CD4-positive, CD25-positive, alpha-beta regulatory T cell (primary cell): Measurements from ENCODE around the gene ZNF407. TPM values are rescaled to one million over a fixed set of nuclear protein-coding genes. Genes with fewer than 3 reads are reported as not detected.
A peak's percentile ranks its signal among the peaks of the same experiment; 100 is the strongest.

Experiments
- ATAC-seq, 2 donors: fragments of 150-1000 bp; cut with Tn5 transposase; one replicate each; pipeline ENCODE4 v1.10.0; 2021; ENCODE audit warnings: low read depth in 2 of 2, moderate number of reproducible peaks in 2 of 2, moderate library complexity in 1 of 2
- DNase-seq, 3 donors: peaks; one replicate each; pipeline versions ENCODE4 v3.0.0 to v3.0.0-alpha.2; 2012 to 2022; ENCODE audit warnings: mixed read lengths in 1 of 3
- H3K27ac ChIP-seq: one replicate; pipeline ENCODE4 v1.7.0; 2013; ENCODE audit warnings: mild to moderate bottlenecking, low read length; ENCODE audit not compliant: insufficient read depth, poor library complexity, severe bottlenecking
- H3K27me3 ChIP-seq: one replicate; pipeline ENCODE4 v1.7.0; 2013; ENCODE audit warnings: low read length; ENCODE audit not compliant: control insufficient read depth, insufficient read depth
- H3K36me3 ChIP-seq: one replicate; pipeline ENCODE4 v1.7.0; 2013; ENCODE audit warnings: mild to moderate bottlenecking, low read length, moderate library complexity; ENCODE audit not compliant: control insufficient read depth, insufficient read depth
- H3K4me1 ChIP-seq: 2 replicates; pipeline ENCODE4 v1.7.0; 2013; ENCODE audit warnings: mild to moderate bottlenecking, low read length; ENCODE audit not compliant: insufficient read depth, control insufficient read depth, poor library complexity, severe bottlenecking
- H3K4me3 ChIP-seq: one replicate; pipeline ENCODE4 v1.7.0; 2013; ENCODE audit warnings: low read depth, mild to moderate bottlenecking, low read length, moderate library complexity
- H3K9me3 ChIP-seq, 2 experiments: 1 replicate in 1 of 2; 2 replicates in 1 of 2; pipeline ENCODE4 v1.7.0; 2013; ENCODE audit warnings: low read length in 2 of 2, mild to moderate bottlenecking in 1 of 2, moderate library complexity in 1 of 2; ENCODE audit not compliant: control insufficient read depth in 2 of 2
- H3K27ac Mint-ChIP-seq, 3 donors: one replicate each; pipeline ENCODE4 v1.8.0; 2020 to 2022; ENCODE audit warnings: mild to moderate bottlenecking in 3 of 3, mixed read lengths in 3 of 3, moderate library complexity in 2 of 3
- H3K27me3 Mint-ChIP-seq: one replicate; pipeline ENCODE4 v1.8.0; 2022; ENCODE audit warnings: mild to moderate bottlenecking, mixed read lengths
- H3K36me3 Mint-ChIP-seq: one replicate; pipeline ENCODE4 v1.8.0; 2020; ENCODE audit warnings: mixed read lengths
- H3K4me1 Mint-ChIP-seq, 4 donors: one replicate each; pipeline ENCODE4 v1.8.0; 2020 to 2022; ENCODE audit warnings: mixed read lengths in 4 of 4, mild to moderate bottlenecking in 1 of 4
- H3K4me3 Mint-ChIP-seq, 4 donors: one replicate each; pipeline ENCODE4 v1.8.0; 2020 to 2022; ENCODE audit warnings: mild to moderate bottlenecking in 4 of 4, mixed read lengths in 4 of 4, moderate library complexity in 3 of 4
- H3K9me3 Mint-ChIP-seq, 7 donors: one replicate each; pipeline ENCODE4 v1.8.0; 2020 to 2022; ENCODE audit warnings: mixed read lengths in 7 of 7, mild to moderate bottlenecking in 3 of 7, moderate library complexity in 2 of 7
- polyA plus RNA-seq, 4 donors: library from polyadenylated mRNA; unstranded; fragments of 300-500 nt; fragmentation: Illumina TruSeq; gene quantifications; one replicate each; pipeline ENCODE4 v1.2.3, GENCODE V29; 2021
- total RNA-seq: library from RNA; stranded (reverse); gene quantifications from one replicate; pipeline ENCODE4 v1.2.3, GENCODE V29; 2022

ZNF407 gene
- total and polyA plus RNA-seq, 5 donors from 2014 or later = 2.0 to 34.0 (median 3.8) TPM

DNA sequence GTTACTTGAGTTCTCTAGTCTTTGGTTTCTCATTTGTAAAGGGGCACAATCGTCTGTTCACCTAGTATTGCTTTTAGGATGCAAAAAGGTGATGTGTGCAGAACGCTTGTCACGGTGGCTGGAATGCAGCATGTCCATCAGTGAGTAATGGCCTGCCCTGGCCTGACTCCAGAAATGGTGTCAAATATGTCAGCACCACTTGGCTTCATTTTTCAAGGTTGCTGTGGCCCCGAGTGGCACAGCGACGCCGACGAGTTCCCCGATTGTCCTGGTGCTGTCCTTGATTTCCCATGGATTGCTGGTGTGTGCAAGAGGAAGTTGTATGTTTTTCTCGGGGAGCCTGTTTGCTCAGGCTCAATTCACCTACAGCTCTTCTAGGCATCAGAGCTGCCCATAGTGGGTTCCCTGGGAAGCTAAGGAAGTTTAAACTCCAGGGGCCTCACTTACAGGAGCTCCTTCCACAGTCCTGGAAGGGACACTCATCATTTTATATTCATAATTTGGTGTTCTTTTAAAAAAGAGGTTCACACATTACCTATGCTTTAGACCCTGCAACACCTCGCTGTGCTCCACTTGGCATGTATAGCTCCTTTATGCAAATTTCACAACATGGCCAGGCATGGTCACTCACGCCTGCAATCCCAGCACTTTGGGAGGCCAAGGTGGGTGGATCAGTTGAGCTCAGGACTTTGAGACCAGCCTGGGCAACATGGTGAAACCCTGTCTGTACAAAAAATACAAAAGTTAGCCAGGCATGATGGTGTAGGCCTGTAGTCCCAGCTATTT is 25.6 kb upstream of the ZNF407 start:
- no peak for ATAC-seq
- Mint-ChIP-seq H3K4me1 (no peaks in the 10 kb centered on the region), H3K27ac (no peak overlapping the region), H3K36me3 (no peaks in the 10 kb centered on the region), H3K9me3 (peaks cover 0 to 4% (median 1%) of the 10 kb centered on the region in 7 donors), H3K27me3 (peaks cover 17% of the 10 kb centered on the region), H3K4me3 (no peak overlapping the region)
- no peak for DNase-seq
- Histone ChIP-seq H3K9me3 (no peaks in the 10 kb centered on the region), H3K4me1 (no peaks in the 10 kb centered on the region), H3K36me3 (no peaks in the 10 kb centered on the region), H3K27ac (no peak overlapping the region), H3K27me3 (no peaks in the 10 kb centered on the region), H3K4me3 (no peak overlapping the region)

DNA sequence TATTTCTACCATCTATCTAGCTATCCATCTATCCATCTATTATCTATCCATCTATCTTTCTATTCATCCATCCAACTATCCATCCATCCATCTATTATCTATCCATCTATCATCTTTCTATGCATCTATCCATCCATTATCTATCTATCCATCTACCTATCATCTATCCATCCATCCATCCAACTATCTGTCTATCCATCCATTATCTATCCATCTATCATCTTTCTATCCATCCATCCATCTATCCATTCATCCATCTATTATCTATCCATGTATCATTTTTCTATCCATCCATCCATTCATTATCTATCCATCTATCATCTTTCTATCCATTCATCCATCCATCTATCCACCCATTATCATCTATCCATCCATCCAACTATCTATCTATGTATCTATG is 24.6 kb upstream of the ZNF407 start:
- no peaks in the 10 kb centered on the region for H3K9me3 ChIP-seq
- H3K36me3 Mint-ChIP-seq = no peaks in the 10 kb centered on the region
- no peaks in the 10 kb centered on the region for H3K4me1 Mint-ChIP-seq
- H3K27me3 ChIP-seq = peaks cover under 1% of the 10 kb centered on the region
- no peak overlapping the region for H3K27ac ChIP-seq
- peaks cover 17% of the 10 kb centered on the region for H3K27me3 Mint-ChIP-seq
- no peaks in the 10 kb centered on the region for H3K4me1 ChIP-seq
- no peak for DNase-seq
- H3K4me3 ChIP-seq = no peak overlapping the region
- no peaks in the 10 kb centered on the region for H3K36me3 ChIP-seq
- no peak for ATAC-seq
- H3K27ac Mint-ChIP-seq = no peak overlapping the region
- no peak overlapping the region for H3K4me3 Mint-ChIP-seq
- H3K9me3 Mint-ChIP-seq = peaks cover 0 to 2% (median 0%) of the 10 kb centered on the region in 7 donors

- Mint-ChIP-seq H3K36me3 (no peaks in the 10 kb centered on the region), H3K27me3 (peaks cover 13% of the 10 kb centered on the region), H3K4me3 (no peak overlapping the region), H3K27ac (no peak overlapping the region), H3K4me1 (no peaks in the 10 kb centered on the region), H3K9me3 (peaks cover 0 to 2% (median 0%) of the 10 kb centered on the region in 7 donors)
- Histone ChIP-seq H3K27me3 (peaks cover 3% of the 10 kb centered on the region), H3K36me3 (no peaks in the 10 kb centered on the region), H3K4me3 (no peak overlapping the region), H3K4me1 (no peaks in the 10 kb centered on the region), H3K27ac (no peak overlapping the region), H3K9me3 (no peaks in the 10 kb centered on the region)
- DNase-seq = no peak
- no peak for ATAC-seq
These were observed 22.8 kb upstream of the ZNF407 start for GRCh38 chr18:74574916-74575315.

DNA sequence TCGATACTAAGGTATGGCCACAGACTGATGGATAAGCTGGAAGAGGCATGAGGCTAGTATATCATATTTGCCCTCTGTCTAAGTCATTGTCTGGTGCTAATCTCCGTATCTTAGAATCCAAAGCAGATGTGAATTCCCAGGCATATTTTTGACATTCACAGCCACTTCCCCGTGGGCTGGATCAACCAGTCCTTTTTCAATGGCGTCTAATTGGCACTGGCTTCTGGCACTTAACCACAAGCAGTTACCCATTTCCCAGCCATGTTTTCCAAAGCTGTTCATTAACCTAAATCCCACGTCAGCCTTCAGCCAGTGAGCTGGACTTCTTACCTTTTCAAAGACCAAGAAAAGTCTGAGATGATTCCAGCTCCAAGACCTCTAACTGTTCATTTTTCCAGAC is 20.7 kb upstream of the ZNF407 start:
- Mint-ChIP-seq H3K9me3 (peaks cover 0 to 2% (median 0%) of the 10 kb centered on the region in 7 donors), H3K36me3 (no peaks in the 10 kb centered on the region), H3K4me3 (no peak overlapping the region), H3K27ac (no peak overlapping the region), H3K27me3 (peaks cover 6% of the 10 kb centered on the region), H3K4me1 (no peaks in the 10 kb centered on the region)
- no peak overlapping the region for H3K4me3 ChIP-seq
- H3K36me3 ChIP-seq = no peaks in the 10 kb centered on the region
- no peak overlapping the region for H3K27ac ChIP-seq
- no peaks in the 10 kb centered on the region for H3K4me1 ChIP-seq
- peaks cover 11% of the 10 kb centered on the region for H3K27me3 ChIP-seq
- no peak for ATAC-seq
- DNase-seq = no peak
- H3K9me3 ChIP-seq = no peaks in the 10 kb centered on the region

DNA sequence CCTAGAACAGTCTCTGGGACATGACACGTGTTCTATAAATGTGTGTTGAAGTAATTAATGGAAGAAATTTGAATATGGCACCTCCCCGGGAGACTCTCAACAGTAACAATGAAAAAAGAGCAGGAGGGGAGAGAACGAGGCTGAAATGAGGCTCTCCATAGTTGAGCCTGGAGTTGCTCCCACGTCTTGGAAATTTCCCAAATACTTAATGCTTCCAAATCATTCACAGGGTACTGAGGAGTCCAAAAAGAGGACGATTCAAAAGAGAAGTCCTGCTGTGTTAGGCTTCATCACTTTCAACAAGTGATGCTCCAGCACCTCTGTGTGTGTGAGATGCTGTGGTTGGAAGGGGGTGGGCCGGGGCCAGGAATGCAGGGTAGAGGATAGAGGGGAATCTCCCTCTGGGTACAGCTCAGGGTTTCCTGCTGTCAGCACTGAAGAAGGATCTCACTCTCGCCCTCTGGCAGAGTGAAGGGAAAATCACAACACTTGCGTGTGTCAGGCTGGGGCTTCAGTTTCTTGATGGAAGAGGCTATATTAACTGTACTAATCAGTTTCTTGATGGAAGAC is 18.1 kb upstream of the ZNF407 start:
- no peaks in the 10 kb centered on the region for H3K4me1 ChIP-seq
- H3K9me3 ChIP-seq = no peaks in the 10 kb centered on the region
- no peaks in the 10 kb centered on the region for H3K36me3 Mint-ChIP-seq
- H3K4me3 Mint-ChIP-seq = no peak overlapping the region
- ATAC-seq = no peak
- DNase-seq = no peak
- H3K4me3 ChIP-seq = no peak overlapping the region
- peaks cover 9% of the 10 kb centered on the region for H3K27me3 Mint-ChIP-seq
- no peak overlapping the region for H3K27ac ChIP-seq
- peaks cover 0 to 2% (median 0%) of the 10 kb centered on the region in 7 donors for H3K9me3 Mint-ChIP-seq
- H3K27ac Mint-ChIP-seq = peak overlapping the region in 1 of 3 donors; percentile 79
- peaks cover 14% of the 10 kb centered on the region for H3K27me3 ChIP-seq
- H3K4me1 Mint-ChIP-seq = no peaks in the 10 kb centered on the region
- no peaks in the 10 kb centered on the region for H3K36me3 ChIP-seq

DNA sequence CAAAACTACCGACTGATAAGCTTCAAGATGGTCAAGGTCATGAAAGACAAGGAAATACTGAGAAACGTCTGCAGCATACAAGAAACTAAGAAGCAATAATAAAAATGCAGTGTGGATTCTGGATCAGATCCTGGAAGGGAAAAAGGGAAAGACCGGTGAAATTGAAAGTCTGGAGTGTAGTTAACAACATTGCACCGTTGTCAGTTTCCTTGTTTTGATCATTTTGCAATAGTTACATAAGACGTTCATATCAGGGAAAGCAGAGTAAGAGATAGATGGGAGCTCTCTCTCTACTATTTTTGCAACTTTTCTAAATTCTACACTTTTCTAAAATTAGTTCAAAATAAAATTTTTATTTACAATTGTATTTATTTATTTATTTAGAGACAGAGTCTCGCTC is 15.0 kb upstream of the ZNF407 start:
- no peaks in the 10 kb centered on the region for H3K36me3 ChIP-seq
- ATAC-seq = no peak

DNA sequence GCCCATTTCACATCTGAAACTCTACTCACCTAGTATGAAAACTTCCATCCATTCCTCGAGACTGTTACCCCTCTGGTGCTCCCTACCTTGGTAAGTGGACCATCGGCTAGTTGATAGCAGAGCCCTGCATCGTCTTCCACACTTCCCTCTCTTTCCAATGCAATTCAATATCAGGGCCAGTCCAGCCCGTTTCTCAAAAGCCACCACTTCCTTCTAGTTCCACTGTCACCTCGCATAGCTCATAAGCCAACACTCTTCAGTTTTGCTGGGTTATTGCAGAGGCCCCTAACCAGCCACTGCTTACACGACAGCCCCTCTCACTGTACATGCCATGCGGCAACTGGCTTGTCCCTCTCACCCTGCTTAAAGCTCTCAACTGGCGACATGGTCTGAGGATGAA is 10.2 kb upstream of the ZNF407 start:
- Mint-ChIP-seq H3K4me1 (peaks cover 0 to 4% (median 1%) of the 10 kb centered on the region in 4 donors), H3K36me3 (no peaks in the 10 kb centered on the region), H3K4me3 (no peak overlapping the region), H3K9me3 (peaks cover 0 to 2% (median 0%) of the 10 kb centered on the region in 7 donors), H3K27me3 (peaks cover 19% of the 10 kb centered on the region), H3K27ac (peak overlapping the region in 1 of 3 donors; percentile 28)
- H3K27me3 ChIP-seq = peaks cover 8% of the 10 kb centered on the region
- no peak for ATAC-seq
- no peaks in the 10 kb centered on the region for H3K4me1 ChIP-seq
- DNase-seq = no peak
- H3K4me3 ChIP-seq = no peak overlapping the region
- H3K36me3 ChIP-seq = no peaks in the 10 kb centered on the region
- no peak overlapping the region for H3K27ac ChIP-seq
- H3K9me3 ChIP-seq = no peaks in the 10 kb centered on the region

More for the DNA sequence above, 15.0 kb upstream of the ZNF407 start:
- H3K4me1 ChIP-seq = no peaks in the 10 kb centered on the region
- no peak overlapping the region for H3K27ac ChIP-seq
- H3K36me3 Mint-ChIP-seq = no peaks in the 10 kb centered on the region
- H3K9me3 Mint-ChIP-seq = peaks cover 0 to 2% (median 0%) of the 10 kb centered on the region in 7 donors
- H3K27me3 ChIP-seq = peaks cover 20% of the 10 kb centered on the region
- H3K9me3 ChIP-seq = no peaks in the 10 kb centered on the region
- H3K27ac Mint-ChIP-seq = no peak overlapping the region
- no peak for DNase-seq
- H3K4me1 Mint-ChIP-seq = peaks cover 0 to 4% (median 0%) of the 10 kb centered on the region in 4 donors
- H3K4me3 Mint-ChIP-seq = no peak overlapping the region
- peaks cover 24% of the 10 kb centered on the region for H3K27me3 Mint-ChIP-seq
- H3K4me3 ChIP-seq = no peak overlapping the region
